Erythroblast (primary cell): ENCODE data around the gene TOP2B.

Experiments
- GATA1 ChIP-seq: IDR thresholded peaks from 2 replicates; pipeline ENCODE4 v1.6.1; 2011; ENCODE audit warnings: low read depth, mild to moderate bottlenecking, control low read depth, low read length, moderate library complexity
- POLR2A ChIP-seq: IDR thresholded peaks from 2 replicates; pipeline ENCODE4 v1.6.1; 2011; ENCODE audit warnings: mild to moderate bottlenecking, low read length

GRCh38 chr3:25575001-25575400 is 89.7 kb downstream of the TOP2B start:
- TF ChIP-seq POLR2A (no peak), GATA1 (no peak)
